GM12878 (cell line): ENCODE data around the gene PYM1. TPM values are rescaled to one million over a fixed set of nuclear protein-coding genes. Genes with fewer than 3 reads are reported as not detected.

Experiments
- BHLHE40 ChIP-seq, 2 experiments: fragments of 450-650 bp in 1 of 2; IDR thresholded peaks; 2 replicates each; pipeline ENCODE4 v1.6.1; 2011 to 2017; ENCODE audit warnings: low read depth in 2 of 2, borderline replicate concordance in 1 of 2, improper control_type of control experiment in 1 of 2, low read length in 1 of 2, mild to moderate bottlenecking in 1 of 2
- CBFB ChIP-seq: IDR thresholded peaks from 2 replicates; pipeline ENCODE4 v1.6.1; 2016; ENCODE audit warnings: antibody characterized with exemption, low read depth
- DPF2 ChIP-seq: fragments of 450-650 bp; IDR thresholded peaks from 2 replicates; pipeline ENCODE4 v1.6.1; 2017; ENCODE audit warnings: mild to moderate bottlenecking
- EP300 ChIP-seq, 2 experiments: fragments of 150-350 bp in 1 of 2; IDR thresholded peaks; 2 replicates each; pipeline ENCODE4 v1.6.1; 2011 to 2012; ENCODE audit warnings: low read depth in 2 of 2, low read length in 2 of 2, borderline replicate concordance in 1 of 2, improper control_type of control experiment in 1 of 2, inconsistent platforms in 1 of 2; ENCODE audit not compliant: control insufficient read depth in 1 of 2
- KAT2A ChIP-seq: conservative IDR thresholded peaks from 2 replicates; pipeline ENCODE4 v1.6.1; 2011; ENCODE audit warnings: low read depth, low read length; ENCODE audit not compliant: control insufficient read depth
- KLF5 ChIP-seq: fragments of 450-650 bp; IDR thresholded peaks from 2 replicates; pipeline ENCODE4 v1.6.1; 2014; ENCODE audit warnings: mild to moderate bottlenecking; ENCODE audit not compliant: partially characterized antibody
- MTA2 ChIP-seq: fragments of 450-650 bp; IDR thresholded peaks from 2 replicates; pipeline ENCODE4 v1.6.1; 2016; ENCODE audit warnings: low read depth, mild to moderate bottlenecking, moderate library complexity
- MXI1 ChIP-seq: fragments of 150-350 bp; IDR thresholded peaks from 2 replicates; pipeline ENCODE4 v1.6.1; 2011; ENCODE audit warnings: low read depth, mild to moderate bottlenecking, inconsistent platforms, low read length, improper control_type of control experiment
- NR2F1 ChIP-seq: fragments of 450-650 bp; conservative IDR thresholded peaks from 2 replicates; pipeline ENCODE4 v1.6.1; 2017; ENCODE audit warnings: mild to moderate bottlenecking
- NRF1 ChIP-seq: conservative IDR thresholded peaks from 2 replicates; pipeline ENCODE4 v1.6.1; 2011; ENCODE audit warnings: mild to moderate bottlenecking, low read depth, low read length, improper control_type of control experiment
- POLR2A ChIP-seq: IDR thresholded peaks from 2 replicates; pipeline ENCODE4 v1.6.1; 2011; ENCODE audit warnings: low read depth, mild to moderate bottlenecking, low read length
- RELB ChIP-seq: fragments of 450-650 bp; IDR thresholded peaks from 2 replicates; pipeline ENCODE4 v1.6.1; 2017; ENCODE audit warnings: low read depth, mild to moderate bottlenecking, moderate library complexity
- SPI1 ChIP-seq: IDR thresholded peaks from 2 replicates; pipeline ENCODE4 v1.6.1; 2011; ENCODE audit warnings: low read depth, mild to moderate bottlenecking, low read length, moderate library complexity, borderline replicate concordance; ENCODE audit not compliant: insufficient read depth
- SUPT20H ChIP-seq: IDR thresholded peaks from 2 replicates; pipeline ENCODE4 v1.6.1; 2011; ENCODE audit warnings: low read depth, mild to moderate bottlenecking, low read length, moderate library complexity, borderline replicate concordance; ENCODE audit not compliant: control insufficient read depth
- WRNIP1 ChIP-seq: IDR thresholded peaks from 2 replicates; pipeline ENCODE4 v1.6.1; 2011; ENCODE audit warnings: low read depth, low read length, improper control_type of control experiment, borderline replicate concordance
- ZNF217 ChIP-seq: fragments of 450-650 bp; IDR thresholded peaks from 2 replicates; pipeline ENCODE4 v1.6.1; 2017; ENCODE audit warnings: antibody characterized with exemption, mild to moderate bottlenecking
- ZNF24 ChIP-seq: fragments of 450-650 bp; IDR thresholded peaks from 2 replicates; pipeline ENCODE4 v1.6.1; 2017; ENCODE audit warnings: antibody characterized with exemption, mild to moderate bottlenecking
- ZSCAN29 ChIP-seq: fragments of 450-650 bp; IDR thresholded peaks from 2 replicates; pipeline ENCODE4 v1.6.1; 2017; ENCODE audit warnings: mild to moderate bottlenecking, moderate library complexity
- polyA plus RNA-seq, 11 experiments: library from polyadenylated mRNA; depleted of rRNA in 4 of 11; unstranded in 6 of 11; stranded (reverse) in 5 of 11; fragments of >200 nt; fragmentation: Nextera tagmentation in 4 of 11; fragmentation: Illumina TruSeq in 1 of 11; extraction: Ambion mirVana in 4 of 11; extraction: Trizol in 1 of 11; gene quantifications; 1 replicate in 1 of 11; 2 replicates in 10 of 11; pipeline versions ENCODE4 v1.2.1 to v1.2.3, GENCODE V29; 2011 to 2016; ENCODE audit warnings: inconsistent platforms in 2 of 11, missing spikeins in 2 of 11, low read depth in 1 of 11
- total RNA-seq, 4 experiments: library from RNA; depleted of rRNA in 3 of 4; stranded (reverse); fragments of >200 nt in 3 of 4; fragmentation: Illumina TruSeq in 1 of 4; extraction: Trizol in 1 of 4; gene quantifications; 2 replicates each; pipeline versions ENCODE4 v1.2.1 to v1.2.3, GENCODE V29; 2013 to 2021
- TF ChIP-seq, protein P1 (sequence below): fragments of 450-650 bp; IDR thresholded peaks from 2 replicates; pipeline ENCODE4 v1.6.1; 2016; ENCODE audit warnings: mild to moderate bottlenecking
- TF ChIP-seq, protein P2 (sequence below): IDR thresholded peaks from 2 replicates; pipeline ENCODE4 v1.6.1; 2011; ENCODE audit warnings: low read depth, mild to moderate bottlenecking, low read length, moderate library complexity, borderline replicate concordance; ENCODE audit errors: extremely low read depth
- TF ChIP-seq, protein P3 (sequence below): fragments of 450-650 bp; formaldehyde crosslinking; IDR thresholded peaks from 2 replicates; pipeline ENCODE4 v1.4.0; 2022; ENCODE audit warnings: mild to moderate bottlenecking, moderate library complexity

PYM1 gene
- total and polyA plus RNA-seq, 10 of the 15 experiments (the other 5 are each of a cell fraction or from before 2014, with no cell fraction given) = 33.9 to 93.4 (median 55.8) TPM

DNA sequence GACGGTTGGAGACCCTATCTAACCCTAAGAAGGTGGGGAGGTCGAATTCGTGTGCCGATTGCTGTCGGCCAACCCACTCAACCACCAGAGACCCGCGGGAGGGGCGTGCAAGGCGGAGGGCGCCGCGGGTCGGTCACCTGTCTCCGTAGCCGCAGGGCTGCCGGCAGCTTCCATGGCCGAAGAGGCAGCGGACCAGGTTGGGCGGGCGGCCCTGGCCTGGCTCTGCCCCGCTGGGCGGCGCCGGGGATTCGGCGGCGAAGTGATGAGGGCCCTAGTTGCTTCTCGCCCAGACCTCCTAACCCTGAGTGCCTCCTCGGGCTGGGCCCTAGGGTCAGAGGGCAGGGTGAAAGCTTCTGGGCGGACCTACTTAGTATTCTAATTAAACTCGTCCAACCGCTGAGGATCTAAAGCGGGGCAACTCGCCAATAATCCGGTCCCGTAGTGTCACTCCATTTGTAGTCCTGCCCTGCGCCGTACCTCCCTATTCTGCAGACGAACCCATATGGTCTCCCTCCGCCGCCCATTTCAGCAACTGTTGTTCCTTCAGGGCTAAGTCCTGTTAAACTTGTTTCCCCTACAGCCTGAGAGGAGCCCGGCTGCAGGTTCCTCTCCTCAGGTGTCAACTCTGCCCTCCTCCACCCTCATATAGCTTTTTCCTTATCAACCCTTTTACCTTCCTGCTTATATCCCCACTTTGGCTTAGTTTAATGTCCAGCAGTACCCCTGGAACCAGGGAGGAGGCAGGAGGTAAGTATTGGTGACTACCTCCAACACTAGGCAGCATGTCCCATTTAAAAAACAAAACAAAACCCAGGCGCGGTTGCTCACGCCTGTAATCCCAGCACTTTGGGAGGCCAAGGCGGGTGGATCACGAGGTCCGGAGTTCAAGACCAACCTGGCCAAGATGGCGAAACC lies at the start of gene PYM1 (continued):
- TF ChIP-seq SUPT20H (no peak), MXI1 (peak; percentile 54; the same call in 1 of the 2 replicates), RELB (no peak), WRNIP1 (no peak; the same call in 1 of the 2 replicates), KAT2A (no peak), KLF5 (no peak), MTA2 (0 out of 2 replicates have a peak, but pooled peaks have one; percentile 33), DPF2 (peak; percentile 50; the same call in 1 of the 2 replicates), NR2F1 (peak; percentile 99), CBFB (no peak), ZNF217 (no peak), ZNF24 (no peak), SPI1 (no peak), NRF1 (no peak), EP300 (IDR thresholded peaks at IDR 0.05; ENCODE audit: borderline replicate concordance in 1 of 2, control insufficient read depth in 1 of 2, low read depth in 2 of 2, low read length in 2 of 2) (no peak), POLR2A (peak; percentile 78; the same call in 1 of the 2 replicates), ZSCAN29 (peak; percentile 87), BHLHE40 (IDR thresholded peaks at IDR 0.05; ENCODE audit: borderline replicate concordance in 1 of 2, low read depth in 2 of 2, low read length in 1 of 2) (peak in 1 of 2 experiments; percentile 57; a peak in 1 of 4 replicates)
- TF ChIP-seq, protein P1, sequence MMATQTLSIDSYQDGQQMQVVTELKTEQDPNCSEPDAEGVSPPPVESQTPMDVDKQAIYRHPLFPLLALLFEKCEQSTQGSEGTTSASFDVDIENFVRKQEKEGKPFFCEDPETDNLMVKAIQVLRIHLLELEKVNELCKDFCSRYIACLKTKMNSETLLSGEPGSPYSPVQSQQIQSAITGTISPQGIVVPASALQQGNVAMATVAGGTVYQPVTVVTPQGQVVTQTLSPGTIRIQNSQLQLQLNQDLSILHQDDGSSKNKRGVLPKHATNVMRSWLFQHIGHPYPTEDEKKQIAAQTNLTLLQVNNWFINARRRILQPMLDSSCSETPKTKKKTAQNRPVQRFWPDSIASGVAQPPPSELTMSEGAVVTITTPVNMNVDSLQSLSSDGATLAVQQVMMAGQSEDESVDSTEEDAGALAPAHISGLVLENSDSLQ = peak; percentile 88
- TF ChIP-seq, protein P2, sequence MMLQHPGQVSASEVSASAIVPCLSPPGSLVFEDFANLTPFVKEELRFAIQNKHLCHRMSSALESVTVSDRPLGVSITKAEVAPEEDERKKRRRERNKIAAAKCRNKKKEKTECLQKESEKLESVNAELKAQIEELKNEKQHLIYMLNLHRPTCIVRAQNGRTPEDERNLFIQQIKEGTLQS = no peak
- TF ChIP-seq, protein P3, sequence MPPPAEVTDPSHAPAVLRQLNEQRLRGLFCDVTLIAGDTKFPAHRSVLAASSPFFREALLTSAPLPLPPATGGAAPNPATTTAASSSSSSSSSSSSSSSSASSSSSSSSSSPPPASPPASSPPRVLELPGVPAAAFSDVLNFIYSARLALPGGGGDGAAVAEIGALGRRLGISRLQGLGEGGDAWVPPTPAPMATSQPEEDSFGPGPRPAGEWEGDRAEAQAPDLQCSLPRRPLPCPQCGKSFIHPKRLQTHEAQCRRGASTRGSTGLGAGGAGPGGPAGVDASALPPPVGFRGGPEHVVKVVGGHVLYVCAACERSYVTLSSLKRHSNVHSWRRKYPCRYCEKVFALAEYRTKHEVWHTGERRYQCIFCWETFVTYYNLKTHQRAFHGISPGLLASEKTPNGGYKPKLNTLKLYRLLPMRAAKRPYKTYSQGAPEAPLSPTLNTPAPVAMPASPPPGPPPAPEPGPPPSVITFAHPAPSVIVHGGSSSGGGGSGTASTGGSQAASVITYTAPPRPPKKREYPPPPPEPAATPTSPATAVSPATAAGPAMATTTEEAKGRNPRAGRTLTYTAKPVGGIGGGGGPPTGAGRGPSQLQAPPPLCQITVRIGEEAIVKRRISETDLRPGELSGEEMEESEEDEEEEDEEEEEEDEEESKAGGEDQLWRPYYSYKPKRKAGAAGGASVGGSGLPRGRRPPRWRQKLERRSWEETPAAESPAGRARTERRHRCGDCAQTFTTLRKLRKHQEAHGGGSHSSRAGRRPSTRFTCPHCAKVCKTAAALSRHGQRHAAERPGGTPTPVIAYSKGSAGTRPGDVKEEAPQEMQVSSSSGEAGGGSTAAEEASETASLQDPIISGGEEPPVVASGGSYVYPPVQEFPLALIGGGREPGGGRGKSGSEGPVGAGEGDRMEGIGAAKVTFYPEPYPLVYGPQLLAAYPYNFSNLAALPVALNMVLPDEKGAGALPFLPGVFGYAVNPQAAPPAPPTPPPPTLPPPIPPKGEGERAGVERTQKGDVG = no peak
